Upper lobe of right lung (tissue), 1 donor: ENCODE data around the gene POLD3. TPM values are rescaled to one million over a fixed set of nuclear protein-coding genes. Genes with fewer than 3 reads are reported as not detected.

Source experiments
- ATAC-seq: fragments of 200-7000 bp; cut with Tn5 transposase; one replicate; pipeline ENCODE4 v1.9.1; 2020; ENCODE audit warnings: mild to moderate bottlenecking, moderate library complexity
- DNase-seq: peaks from one replicate; pipeline ENCODE4 v3.0.0-alpha.2; 2020
- H3K27ac ChIP-seq: fragments of 200-600 bp; one replicate; pipeline ENCODE4 v1.8.0; 2022
- H3K27me3 ChIP-seq: fragments of 200-600 bp; one replicate; pipeline ENCODE4 v1.8.0; 2022; ENCODE audit warnings: mild to moderate bottlenecking
- H3K36me3 ChIP-seq: fragments of 200-600 bp; one replicate; pipeline ENCODE4 v1.8.0; 2022
- H3K4me1 ChIP-seq: fragments of 200-600 bp; one replicate; pipeline ENCODE4 v1.8.0; 2022
- H3K4me3 ChIP-seq: fragments of 200-600 bp; one replicate; pipeline ENCODE4 v1.8.0; 2022; ENCODE audit warnings: mild to moderate bottlenecking
- H3K9me3 ChIP-seq: fragments of 200-600 bp; one replicate; pipeline ENCODE4 v1.8.0; 2022
- CTCF ChIP-seq: fragments of 200-600 bp; IDR thresholded peaks from one replicate; pipeline ENCODE4 v1.8.0; 2022; ENCODE audit warnings: antibody characterized with exemption
- intact Hi-C: fragments of 100-400 bp; cut with DNase I; formaldehyde crosslinking; loops from one replicate; pipeline ENCODE4 v1.11.0; 2022
- total RNA-seq: library from RNA; stranded (reverse); fragmentation: NEBNext Ultra II Directional; extraction: Animal tissue kit (Norgen Biotek cat#: 25700); gene quantifications from one replicate; pipeline ENCODE4 v1.2.1, GENCODE V29; 2021
- donor health status: DM: no; HTN: yes; CAD: no; lungs with severe emphysema.

POLD3 gene
- total RNA-seq, 1 donor from 2014 or later, result 16.7 TPM

GRCh38 chr11:74687237-74688023 is 95.0 kb downstream of the POLD3 start:
- H3K36me3 ChIP-seq, result no peaks in the 10 kb centered on the region
- no peak overlapping the region for H3K4me3 ChIP-seq
- no peak overlapping the region for H3K27ac ChIP-seq
- no peaks in the 10 kb centered on the region for H3K9me3 ChIP-seq
- H3K4me1 ChIP-seq, result peaks cover 18% of the 10 kb centered on the region
- no peaks in the 10 kb centered on the region for H3K27me3 ChIP-seq
- ATAC-seq (peak; percentile 26), DNase-seq (peak; percentile 30)
- intact Hi-C loops, result no loop called here
- TF ChIP-seq CTCF, result no peak

GRCh38 chr11:74689666-74690065 is 97.3 kb downstream of the POLD3 start:
- intact Hi-C loops, result no loop called here

GRCh38 chr11:74691755-74692154 is 99.4 kb downstream of the POLD3 start:
- Histone ChIP-seq H3K4me3 (no peak overlapping the region), H3K9me3 (no peaks in the 10 kb centered on the region), H3K27ac (no peak overlapping the region), H3K4me1 (peaks cover 22% of the 10 kb centered on the region), H3K36me3 (no peaks in the 10 kb centered on the region), H3K27me3 (no peaks in the 10 kb centered on the region)
- intact Hi-C loops, result no loop called here
- no peak for ATAC-seq
- DNase-seq, result no peak
- no peak for TF ChIP-seq CTCF

More at GRCh38 chr11:74689666-74690065, 97.3 kb downstream of the POLD3 start:
- no peak overlapping the region for H3K4me3 ChIP-seq
- no peak for TF ChIP-seq CTCF
- no peaks in the 10 kb centered on the region for H3K36me3 ChIP-seq
- no peaks in the 10 kb centered on the region for H3K9me3 ChIP-seq
- no peak overlapping the region for H3K27ac ChIP-seq
- no peaks in the 10 kb centered on the region for H3K27me3 ChIP-seq
- ATAC-seq, result no peak
- no peak for DNase-seq
- H3K4me1 ChIP-seq, result peaks cover 10% of the 10 kb centered on the region

Other genes with a start within 250 kb of the POLD3 start
- gene PGM2L1, start 194.1 kb upstream of the POLD3 start, total RNA-seq, result 5.1 TPM
- 20.9 TPM for gene KCNE3, start 125.0 kb upstream of the POLD3 start, total RNA-seq
- gene LIPT2, start 98.9 kb upstream of the POLD3 start, total RNA-seq, result 2.1 TPM
- gene CHRDL2, start 138.8 kb downstream of the POLD3 start, total RNA-seq, result 1.6 TPM
- gene RNF169, start 156.3 kb downstream of the POLD3 start, total RNA-seq, result 21.3 TPM